ENCODE measurements around the gene EPHA2.

DNA sequence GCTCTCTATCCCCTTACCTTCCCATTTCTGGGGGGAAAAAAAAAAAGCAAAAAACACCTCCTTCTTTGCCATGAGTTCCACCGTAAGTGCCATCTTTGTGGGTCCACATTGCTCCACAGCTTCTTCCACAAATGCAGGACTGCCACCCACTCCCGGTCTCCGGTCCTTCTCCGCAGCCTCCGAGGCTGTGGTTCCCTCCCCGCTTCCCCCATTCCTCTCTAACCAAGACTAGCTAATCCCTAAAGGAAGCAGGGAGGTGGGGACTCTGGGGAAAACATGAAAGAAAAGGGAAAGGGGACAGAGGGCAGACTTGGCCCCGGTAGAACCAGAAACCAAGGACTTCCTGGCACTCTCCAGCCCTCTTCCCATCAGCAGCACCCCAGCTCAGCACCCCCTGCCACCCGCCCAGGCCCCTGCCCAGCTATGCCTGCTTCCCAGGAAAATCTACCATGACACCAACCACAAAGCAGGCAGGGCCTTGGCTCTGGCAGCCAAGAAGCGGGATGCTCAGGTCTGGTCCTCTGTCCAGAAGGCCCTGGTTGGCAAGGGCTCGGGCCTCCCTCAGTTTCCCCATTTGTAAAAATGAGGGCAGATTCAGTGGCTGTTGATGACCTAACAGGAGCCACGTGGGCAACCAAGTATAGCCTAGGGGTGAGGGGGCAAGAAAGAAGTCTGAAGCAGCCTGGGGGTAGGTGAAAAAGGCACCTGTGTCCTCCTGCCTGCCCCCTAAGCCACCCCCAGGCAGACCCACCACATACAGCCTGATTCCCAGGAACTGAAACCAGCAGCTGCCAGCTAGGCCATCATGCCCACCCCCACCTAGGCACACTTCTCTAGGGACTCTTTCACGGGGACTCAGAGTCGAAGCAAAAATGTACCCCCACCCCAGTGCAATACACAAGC is 2.5 kb downstream of the EPHA2 start:
- no peak for TF ChIP-seq POLR2AphosphoS5 (IDR thresholded peaks at IDR 0.05; ENCODE audit: low read depth, low read length)
- TF ChIP-seq POLR2A (IDR thresholded peaks at IDR 0.05; ENCODE audit: low read depth, low read length): no peak
- no peak for TF ChIP-seq TAF1 (IDR thresholded peaks at IDR 0.05; ENCODE audit: borderline replicate concordance, low read depth, low read length)
